NCI-H2171 treated with DMSO at 0.1 percent for 48 hours (cell line): ENCODE data around the gene AP2A2.
A peak's percentile ranks its signal among the peaks of the same experiment; 100 is the strongest.

Experiments used
- DNase-seq: peaks from one replicate; lab custom pipeline; 2025; lab: John Stamatoyannopoulos, UW

The AP2A2 gene

GRCh38 chr11:1042626-1043562, 117.2 kb downstream of the AP2A2 start:
- DNase-seq: no peak

GRCh38 chr11:1043563-1044096, 118.0 kb downstream of the AP2A2 start:
- no peak for DNase-seq

GRCh38 chr11:1044160-1044559, 118.5 kb downstream of the AP2A2 start:
- no peak for DNase-seq

DNA sequence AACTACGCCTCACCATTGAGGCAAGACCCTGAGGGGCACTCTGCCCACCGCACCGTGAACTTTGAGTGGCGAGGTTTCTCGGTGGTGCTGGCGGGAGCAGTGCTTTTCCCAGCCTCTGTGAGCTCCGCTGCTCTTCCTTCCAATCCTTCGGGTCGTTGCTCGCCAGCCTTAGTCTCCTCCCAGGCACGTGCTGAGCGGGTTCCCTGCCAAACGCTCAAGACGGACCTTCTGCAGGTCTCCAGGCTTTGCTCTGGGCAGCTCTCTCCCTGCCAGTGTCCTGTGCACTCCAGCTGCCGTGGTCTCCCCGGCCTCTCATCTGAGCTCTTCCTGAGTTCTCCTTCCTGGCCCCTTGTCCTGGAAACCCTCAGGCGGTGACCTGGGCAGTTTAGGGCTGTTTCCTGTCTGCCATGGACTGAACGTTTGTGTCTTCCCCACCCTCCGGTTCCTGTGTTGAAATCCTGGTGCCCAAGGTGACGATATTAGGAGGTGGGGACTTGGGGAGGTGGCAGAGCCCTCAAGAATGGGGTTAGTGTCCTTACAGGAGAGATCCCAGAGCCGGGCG, 122.0 kb downstream of the AP2A2 start:
- no peak for DNase-seq

DNA sequence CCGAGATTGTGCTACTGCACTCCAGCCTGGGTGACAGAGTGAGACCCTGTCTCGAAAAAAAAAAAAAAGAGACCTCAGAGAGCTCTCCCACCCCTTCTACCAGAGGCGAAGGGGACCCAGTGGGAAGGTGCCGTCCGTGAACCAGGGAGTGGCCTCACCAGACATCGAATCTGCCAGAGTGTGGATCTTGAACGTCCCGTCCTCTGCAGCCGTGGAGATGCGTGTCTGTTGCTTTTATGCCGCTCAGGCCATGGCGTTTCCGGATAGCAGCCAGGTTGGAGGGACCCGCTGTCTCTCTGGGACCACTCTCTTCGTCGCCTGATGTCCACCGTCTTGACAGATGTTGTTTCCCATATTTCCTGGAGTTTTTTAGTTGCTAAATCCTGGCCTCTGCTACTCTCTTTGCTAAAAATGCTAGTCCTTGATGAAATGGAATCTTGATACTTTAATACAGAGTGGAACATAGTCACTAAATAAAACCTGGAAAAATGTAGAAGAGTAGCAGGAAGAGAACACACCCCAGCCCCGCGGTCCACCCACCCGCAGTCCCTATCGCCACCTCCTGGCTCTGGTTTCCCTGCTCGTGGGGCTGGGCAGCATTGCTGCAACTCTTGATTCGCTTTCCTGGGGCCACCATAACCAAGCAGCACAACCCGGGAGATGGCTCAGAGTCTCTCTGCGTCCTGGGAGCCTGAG, 122.9 kb downstream of the AP2A2 start:
- no peak for DNase-seq

- DNase-seq: no peak
These were observed 123.4 kb downstream of the AP2A2 start for GRCh38 chr11:1049071-1049405.

DNA sequence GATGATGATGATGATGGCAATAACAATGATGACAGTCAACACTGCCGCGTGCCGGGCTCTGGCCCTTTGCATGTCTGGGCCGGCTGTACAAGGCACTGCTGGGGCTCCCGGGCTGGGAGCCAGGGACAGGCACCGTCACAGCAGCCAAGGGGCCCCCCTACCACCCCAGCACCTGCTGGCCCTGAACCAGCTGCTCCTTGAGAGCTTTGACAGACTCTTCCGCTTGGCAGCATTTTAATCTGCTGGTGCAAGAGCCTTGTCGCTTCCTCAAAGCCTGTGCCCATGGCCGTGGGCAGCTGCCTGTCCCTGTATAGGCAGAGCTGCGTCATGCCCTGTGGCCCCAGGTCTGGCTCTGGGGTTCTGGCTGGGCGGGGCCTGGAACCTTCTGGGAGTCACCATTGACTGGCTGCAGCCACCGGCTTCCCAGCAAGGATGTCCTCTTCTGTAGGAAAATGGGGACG, 123.8 kb downstream of the AP2A2 start:
- DNase-seq: peak; percentile 71

DNA sequence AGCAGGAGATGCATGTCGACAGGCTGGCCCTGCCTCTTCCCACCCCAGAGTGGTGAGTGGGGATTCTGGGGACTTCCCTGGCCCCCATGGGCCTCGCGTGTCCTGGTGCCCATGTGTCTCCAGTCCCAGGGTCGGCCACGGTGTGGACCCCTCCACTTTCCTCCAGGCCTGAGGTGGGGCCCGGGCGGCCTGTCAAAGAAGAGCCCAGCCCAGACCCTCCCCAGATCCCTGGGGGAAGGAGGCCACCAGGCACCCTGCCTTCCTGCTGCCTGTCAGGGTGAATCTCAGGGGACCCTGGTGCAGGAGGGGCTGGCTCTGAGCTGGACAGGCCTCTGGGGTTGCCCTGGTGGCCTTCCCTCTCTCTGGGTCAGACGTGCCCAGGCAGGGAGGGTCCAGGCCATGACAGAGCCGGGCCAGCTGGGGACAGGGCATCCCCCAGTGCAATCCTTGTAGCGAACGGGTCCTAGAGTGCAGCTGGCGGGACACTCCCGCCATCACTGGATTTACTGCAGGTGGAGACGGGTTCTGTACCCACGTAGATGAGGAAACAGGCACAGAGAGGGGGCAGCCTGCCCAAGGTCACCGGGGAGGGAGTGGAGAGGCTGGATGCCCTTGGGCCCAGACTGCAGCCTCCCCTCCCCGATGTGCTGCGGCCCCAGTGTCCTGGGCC, 124.4 kb downstream of the AP2A2 start:
- DNase-seq: no peak

- DNase-seq: peak; percentile 53
These were observed 125.1 kb downstream of the AP2A2 start for GRCh38 chr11:1050581-1051355.

GRCh38 chr11:1051356-1052132, 125.9 kb downstream of the AP2A2 start:
- DNase-seq: no peak

DNA sequence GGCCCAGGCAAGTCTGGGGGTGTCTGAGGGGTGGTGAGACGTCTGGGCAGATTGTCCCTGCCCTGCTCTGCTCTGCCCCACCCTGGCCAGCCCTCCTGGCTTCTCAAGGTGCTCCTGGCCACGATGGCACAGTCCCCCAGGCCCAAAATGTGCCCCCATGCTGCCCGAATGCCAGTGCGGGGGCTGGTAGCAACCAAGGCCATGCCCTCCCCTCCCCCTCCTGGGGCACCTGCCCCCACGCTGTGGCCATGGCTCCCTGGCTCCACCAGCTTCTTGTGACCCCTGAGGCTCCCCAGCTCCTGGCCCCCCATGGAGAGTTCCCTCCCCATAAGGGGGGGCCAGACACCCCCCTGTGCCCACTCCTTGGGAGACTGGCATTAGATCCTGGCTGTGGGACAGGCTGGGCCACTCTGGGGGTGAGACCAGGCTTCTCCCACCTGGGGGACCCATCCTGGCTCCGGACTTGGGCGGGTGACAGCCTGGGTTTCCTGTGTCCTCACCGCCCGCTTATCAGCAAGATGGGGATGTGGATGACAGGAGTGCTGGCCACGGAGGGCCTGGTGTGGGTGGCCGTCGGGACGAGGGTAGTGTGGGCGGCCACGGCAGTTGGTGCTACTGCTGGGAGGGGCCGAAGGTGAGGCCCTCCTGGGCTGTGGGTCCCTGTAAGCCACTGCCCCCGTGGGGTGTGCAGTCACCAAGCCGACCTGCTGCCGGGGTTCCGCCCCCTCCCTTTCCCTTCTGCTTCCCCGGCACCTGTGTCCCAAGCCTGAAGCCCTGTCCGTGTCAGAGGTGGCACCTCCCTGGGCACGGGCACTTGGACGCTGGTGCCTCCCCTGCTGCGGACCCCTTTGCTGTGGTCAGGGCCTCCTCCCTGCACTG, 126.7 kb downstream of the AP2A2 start:
- DNase-seq: no peak

DNA sequence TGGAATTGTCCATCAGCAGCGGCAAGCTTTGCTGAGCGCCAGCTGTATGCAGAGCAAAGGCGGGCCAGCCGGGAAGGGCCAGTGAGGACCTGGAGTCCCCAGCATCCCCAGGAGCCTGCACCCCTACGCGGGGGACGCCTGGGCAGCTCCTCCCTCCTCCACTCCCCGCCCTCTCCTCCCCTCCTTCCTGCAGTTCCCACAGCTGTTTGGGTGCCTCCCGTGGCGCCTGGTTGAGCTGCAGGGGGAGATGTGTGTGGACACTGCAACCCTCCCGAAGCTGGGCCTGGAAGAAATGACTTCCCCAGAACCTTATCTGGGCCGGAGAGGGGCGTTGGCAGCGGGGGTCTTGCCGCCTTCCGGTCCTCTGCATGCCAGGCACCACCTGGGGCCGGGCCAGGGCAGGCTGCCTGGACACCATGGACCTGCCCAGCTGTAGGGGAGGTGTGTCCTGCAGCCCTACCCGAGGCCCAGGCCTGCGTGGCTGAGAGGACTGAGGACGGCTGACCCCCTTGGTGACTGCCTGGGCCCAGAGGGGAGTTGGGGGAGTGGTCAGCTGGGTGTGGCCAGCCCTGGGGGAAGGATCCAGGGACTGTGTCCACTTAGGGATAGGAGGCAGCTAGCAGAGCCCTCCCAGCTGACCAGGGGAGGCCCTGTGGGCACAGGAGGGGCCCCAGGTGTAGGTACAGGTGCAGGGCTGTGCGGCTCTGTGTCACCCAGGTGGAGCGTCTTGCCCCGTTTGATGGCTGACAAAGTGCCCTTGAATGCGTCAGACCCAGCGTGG, 127.6 kb downstream of the AP2A2 start:
- DNase-seq: no peak

DNA sequence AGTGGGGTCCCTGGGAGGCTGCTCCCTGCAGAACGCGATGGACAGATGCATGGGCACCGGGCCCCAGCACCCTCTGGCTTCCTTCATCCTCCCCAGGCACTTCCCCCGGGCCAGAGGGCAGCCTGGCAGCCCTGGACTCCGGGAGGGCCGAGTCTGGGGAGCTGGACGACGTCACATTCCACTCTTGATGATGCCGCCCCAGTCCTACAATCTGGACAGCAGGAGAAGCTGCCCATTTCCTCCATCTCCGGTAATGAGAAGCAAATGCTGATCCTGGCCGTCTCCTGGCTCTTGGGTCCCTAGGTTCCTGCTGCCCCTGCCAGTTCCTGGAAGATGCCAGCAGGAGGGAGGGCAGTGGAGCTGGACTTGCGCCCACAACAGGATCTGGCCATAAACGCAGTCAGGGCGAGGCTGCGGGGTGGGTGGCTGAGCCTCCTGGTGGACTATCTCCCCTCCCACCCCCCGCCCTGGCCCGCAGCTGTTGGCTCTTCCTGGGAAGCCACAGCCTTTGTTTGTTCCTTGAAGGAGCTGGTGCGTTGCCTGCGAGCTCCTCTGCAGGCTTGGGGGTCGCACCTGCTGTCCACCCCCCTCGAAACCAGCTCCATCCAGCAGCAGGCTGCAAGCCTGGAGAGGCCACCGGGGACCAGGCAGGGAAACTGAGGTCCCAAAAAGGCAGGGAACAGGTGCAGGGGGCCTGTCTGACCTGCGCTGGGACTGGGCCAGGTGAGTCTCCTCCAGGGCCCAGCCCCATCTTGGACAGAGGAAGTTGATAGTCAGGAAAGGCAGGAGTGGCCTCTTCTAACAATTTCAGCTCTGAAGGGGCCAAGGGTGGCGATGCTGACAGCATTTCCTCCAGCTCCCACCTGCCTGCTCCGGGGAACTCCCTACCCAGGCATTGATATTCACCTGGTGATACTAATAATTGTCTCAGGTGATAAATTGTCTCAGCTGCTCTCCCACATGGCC, 128.8 kb downstream of the AP2A2 start:
- DNase-seq: no peak

GRCh38 chr11:1055109-1055703, 129.5 kb downstream of the AP2A2 start:
- DNase-seq: peak; percentile 0

DNA sequence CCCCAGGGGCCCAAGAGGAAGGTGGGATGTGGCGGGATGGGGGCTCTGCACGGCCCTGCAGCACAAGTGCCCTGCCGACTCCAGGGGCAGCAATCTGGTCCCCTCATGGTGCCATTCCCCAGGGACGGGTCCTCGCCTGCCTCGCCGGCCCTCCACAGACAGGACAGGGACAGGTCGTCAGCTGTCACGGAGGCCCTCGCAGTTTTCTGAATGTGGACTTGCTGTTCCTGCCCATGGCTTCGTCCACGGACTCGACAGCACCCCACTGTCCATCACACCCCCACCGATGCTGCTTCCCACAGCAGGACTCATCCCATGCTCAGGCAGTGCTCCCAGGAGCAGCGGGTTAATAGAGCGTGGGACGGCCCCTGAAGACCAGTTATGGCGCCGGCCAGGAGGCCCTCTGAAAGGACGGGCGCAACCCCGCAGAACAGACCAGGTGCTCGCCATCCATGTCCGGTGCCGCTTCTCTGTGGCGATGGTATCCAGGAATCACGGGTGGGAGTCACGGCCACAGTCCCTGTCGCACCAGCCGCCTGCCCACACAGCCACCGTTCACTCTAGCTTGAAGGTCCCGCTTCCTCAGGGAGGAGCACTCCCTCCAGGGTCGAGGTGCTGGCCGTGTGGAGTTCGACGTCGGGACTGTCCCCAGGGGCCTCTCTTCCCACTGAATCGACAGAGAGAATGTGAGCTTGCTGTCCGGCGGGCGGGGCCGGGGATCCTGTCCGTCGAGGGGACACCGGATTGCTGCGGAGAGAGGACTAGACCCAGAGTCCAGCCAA, 130.5 kb downstream of the AP2A2 start:
- DNase-seq: no peak

GRCh38 chr11:1057806-1058205, 132.1 kb downstream of the AP2A2 start:
- no peak for DNase-seq
